GM21737 (cell line): ENCODE results near the gene ZFAND3.

Experiments used
- ATAC-seq: cut with Tn5 transposase; IDR thresholded peaks from one replicate; pipeline ENCODE4 v1.9.1; 2021; ENCODE audit warnings: mild to moderate bottlenecking, moderate library complexity; ENCODE audit not compliant: unreplicated experiment

The ZFAND3 gene

DNA sequence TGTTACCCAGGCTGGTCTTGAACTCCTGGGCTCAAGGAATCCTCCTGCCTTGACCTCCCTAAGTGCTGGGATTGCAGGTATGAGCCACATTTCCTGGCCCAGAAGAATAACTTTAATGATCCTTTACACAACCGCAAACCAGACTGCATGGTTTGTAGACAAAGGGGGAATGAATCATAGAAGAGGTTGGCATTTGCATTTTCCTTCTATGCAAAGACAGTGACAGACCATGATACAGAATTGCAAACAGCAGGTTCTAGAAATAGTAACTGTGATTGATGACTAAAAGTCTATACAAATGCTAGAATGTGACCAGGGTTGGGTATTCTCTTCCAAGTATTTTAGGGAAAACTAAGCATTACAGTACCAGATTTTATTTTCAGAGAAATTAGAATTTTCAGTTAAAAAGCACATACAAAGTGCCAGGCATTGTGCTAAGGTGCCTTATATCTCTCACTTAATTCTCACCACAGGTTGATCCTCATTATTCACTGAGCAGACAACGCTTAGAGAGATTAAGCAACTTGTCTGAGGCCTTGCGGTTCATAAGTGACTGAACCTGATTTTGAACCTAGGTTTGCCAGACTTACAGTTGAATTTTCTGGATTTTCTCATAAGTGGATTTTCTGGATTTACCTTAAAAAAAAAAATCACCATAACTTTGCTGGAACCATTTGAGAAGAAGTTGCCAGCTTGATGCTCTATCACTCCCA, 146.6 kb downstream of the ZFAND3 start:
- ATAC-seq, result no peak

DNA sequence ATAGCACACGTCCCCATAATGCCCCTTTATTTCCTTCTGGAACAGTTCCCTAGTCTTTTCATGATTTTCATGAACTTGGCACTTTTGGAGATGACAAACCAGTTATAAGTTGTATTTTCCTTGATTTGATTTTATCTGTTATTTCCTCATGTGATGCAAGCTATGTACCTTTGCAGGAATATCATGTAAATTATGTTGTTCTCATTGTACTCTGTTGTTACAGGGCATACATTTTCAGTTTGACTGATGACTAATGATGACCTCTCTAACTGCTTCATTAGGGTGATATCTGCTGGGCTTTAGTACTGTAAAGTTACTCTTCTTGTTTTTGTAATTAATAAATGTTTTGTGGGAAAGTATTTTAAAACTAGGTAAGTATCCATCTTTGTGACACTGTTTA, 147.3 kb downstream of the ZFAND3 start:
- no peak for ATAC-seq

DNA sequence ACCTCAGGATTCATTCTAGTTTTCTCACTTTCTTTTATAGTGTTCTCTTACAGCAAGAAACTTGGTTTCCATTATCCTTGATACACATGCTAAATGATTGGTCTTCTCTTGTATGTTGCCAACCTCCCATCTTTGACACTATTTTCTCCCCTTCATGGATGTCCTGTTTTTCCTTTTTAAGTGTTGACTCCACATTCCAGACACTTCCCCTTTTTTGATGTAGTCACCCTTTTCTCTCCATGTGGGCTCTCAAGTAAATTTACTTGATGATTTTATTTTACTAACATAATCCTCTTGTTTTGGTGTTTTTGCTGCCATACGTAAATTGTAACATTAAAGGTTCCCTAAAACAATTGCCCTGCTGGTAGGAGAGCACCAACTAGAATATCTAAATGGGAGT, 148.1 kb downstream of the ZFAND3 start:
- ATAC-seq, result no peak

DNA sequence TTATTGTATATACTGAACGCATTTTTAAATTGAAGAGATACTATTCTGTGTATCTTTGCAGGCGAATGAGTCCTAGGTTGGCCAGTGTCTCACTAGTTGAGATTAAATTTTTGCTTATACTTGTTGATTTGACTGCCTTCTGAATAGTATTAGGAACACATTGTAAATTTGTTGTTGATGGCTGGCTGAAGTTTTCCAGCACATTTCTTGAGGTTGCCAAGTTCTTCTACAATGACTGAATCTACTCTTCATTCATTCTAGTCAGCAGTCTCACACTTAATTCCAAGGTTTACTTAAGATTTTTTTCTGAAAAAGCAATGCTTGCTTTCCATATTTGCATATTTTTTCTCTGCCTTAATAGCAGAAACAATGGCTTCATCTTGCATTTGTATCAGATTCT, 151.7 kb downstream of the ZFAND3 start:
- ATAC-seq, result no peak

DNA sequence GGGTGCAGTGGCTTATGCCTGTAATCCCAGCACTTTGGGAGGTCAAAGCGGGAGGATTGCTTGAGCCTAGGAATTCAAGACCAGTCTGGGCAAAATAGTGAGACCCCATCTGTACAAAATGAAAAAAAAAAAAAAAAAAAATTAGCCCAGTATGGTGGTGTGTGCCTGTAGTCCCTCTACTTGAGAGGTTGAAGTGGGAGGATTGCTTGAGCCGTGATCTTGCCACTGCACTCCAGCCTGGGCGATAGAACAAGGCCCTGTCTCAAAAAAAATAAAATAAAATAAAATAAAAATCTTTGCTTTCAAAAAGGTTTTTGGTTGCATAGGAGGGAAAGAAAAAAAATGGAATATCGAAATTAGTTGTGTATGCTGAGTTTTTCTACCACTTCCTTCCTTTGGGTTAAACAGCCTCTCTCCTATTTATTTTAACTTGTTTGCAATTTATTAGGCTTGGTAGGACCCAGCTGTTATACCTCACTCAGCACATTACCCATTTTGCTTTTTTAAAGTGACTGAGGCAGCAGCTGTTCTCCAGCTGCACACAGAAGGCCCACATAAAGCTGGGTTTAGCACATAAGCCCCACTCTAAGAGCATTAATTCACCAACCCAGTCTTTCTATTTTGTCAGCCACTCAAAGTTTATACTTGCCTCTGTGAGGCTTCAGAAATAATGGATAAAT, 152.3 kb downstream of the ZFAND3 start:
- no peak for ATAC-seq

DNA sequence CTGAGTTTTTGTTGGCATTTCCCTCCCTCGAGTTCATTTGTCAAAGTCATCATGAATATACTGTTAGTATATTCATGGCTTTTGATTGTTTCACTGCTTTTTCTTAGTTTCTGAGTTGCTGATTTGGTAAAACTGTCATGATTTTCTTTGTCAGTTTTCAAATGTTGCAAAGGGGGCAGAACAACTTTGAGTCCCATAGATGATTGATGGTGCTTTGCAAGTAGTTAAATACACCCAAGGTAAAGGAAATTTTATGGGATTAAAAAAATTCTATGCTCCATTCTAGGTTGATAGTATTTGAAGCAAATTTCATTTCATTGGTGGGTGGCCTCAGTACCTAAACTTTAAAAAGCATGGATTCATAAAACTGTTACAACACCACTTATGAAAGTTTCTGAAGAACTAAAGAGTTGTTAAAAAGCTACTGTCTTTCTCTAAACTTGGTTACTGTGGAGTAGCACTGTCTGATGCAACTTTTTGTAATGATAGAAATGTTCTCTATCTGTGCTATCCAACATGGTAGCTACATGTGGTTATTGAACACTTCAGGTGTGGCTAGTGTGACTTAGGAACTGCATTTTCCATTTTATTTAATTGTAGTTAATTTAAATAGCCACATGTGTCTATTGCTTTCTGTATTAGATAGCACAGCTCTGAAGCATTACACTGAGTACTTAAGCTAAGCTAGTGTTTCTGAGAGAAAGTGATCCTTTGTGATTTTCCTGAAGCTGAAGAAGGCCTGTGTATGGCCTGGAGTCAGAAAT, 153.6 kb downstream of the ZFAND3 start:
- ATAC-seq, result no peak

DNA sequence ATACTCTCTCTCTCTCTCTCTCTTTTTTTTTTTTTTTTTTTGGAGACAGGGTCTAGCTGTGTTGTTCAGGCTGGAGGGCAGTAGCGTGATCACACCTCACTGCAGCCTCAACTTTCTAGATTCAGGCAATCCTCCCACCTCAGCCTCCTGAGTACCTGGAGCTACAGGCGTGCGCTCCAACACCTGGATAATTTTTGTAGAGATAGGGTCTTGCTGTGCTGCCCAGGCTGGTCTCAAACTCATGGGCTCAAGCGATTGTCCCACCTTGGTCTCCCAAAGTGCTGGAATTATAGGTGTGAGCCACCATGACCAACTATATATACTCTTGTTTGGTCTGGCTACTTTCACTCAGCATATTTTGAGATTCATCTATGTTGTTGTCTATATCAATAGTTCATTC, 154.9 kb downstream of the ZFAND3 start:
- no peak for ATAC-seq

DNA sequence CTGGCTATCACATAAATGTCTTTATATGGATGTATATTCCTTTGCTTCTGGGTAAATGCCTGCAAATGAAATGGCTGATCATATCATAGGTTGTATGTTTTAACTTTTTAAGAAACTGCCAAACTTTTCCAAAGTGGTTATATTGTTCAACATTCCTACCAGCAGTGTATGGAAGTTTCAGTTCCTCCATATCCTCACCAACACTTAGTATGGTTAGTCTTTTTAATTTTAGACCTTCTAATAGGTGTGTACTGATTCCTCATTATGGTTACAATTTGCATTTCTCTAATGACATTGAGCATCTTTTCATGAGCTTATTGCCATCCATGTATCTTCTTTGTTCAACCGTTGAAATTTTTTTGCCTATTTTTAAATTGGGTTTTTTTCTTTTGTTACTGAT, 155.4 kb downstream of the ZFAND3 start:
- ATAC-seq, result no peak

DNA sequence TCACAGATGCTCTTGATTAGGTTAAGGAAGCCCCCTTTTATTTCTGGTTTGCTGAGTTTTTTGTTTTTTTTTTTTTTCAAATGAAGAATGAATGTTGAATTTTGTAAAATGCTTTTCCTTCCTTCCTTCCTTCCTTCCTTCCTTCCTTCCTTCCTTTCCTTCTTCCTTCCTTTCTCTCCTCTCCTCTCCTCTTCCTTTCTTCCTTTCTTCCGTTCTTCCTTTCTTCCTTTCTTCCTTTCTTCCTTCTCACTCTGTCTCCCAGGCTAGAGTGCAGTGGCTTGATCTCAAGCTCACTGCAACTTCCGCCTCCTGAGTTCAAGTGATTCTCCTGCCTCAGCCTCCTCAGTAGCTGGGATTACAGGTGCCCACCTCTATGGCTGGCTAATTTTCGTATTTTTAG, 158.2 kb downstream of the ZFAND3 start:
- ATAC-seq, result no peak

DNA sequence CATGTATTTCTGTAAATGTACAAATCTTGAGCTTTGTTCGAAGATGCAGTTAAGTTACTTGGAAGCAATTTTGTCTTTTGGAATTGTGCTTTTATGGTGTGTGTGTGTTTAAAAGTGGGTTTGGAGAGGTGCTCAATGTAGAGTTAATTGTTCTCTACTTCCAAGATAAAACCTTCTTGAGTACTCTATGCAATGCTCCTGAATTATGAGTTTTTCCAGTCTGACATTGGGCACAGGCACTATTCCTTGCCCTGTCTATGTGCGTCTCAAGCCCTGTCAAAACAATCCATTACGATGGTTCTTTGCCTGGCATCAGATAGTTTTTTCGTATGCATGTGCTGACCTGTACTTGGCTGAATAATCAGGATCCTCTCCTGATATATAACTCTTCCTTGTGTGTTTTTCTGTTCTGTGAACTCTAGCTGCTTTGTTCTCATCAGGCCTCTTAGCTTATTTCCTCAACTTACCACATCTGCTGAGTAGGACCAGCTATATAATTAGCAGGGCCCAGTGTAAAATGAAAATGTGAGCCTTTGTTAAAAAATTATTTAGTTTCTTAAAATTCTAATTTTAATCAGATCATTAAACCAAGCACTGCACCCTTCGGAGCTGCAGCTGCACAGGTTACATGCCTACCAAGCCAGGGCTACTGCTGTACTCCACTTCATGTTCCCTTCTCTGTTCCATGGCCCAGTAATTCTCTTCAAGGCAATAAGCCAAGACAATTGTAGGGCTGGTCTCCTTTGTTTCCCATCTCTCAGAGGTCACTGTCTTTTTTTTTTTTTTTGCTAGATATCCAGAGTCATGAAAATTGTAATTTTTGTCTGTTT, 160.1 kb downstream of the ZFAND3 start:
- no peak for ATAC-seq

DNA sequence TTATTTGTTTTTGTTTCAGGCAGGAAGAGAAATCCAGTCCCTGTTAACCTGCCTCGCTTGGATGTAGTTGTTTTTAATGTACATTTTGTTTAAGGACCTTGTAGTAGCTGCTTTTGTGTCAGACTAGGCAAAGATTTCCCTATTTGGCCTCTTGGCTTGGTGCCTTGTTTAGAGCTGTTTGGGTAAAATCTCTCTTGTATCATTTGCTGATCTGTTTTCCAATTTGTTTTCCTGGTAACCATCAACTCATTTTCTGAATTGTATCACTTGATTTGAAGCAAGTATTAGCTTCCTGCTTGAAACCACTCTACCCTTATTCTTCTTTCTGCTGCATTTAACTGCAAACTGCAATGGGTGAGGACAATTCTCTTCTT, 160.7 kb downstream of the ZFAND3 start:
- ATAC-seq, result no peak

DNA sequence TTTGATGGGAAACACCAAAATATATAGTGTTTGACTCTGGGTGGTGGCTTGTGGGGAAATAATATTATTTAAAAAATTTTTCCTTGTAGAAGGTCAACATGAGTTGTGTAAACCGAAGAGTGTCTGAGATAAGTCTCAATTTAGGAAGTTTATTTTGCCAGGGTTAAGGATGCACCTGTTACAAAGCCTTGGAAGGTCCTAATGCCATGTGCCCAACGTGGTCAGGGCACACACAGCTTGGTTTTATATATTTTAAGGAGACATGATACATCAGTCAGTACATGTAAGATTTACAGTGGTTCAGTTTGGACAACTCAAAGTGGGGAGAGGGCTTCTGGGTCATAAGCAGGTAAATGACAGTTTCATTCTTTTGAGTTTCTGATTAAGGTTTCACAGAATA, 162.1 kb downstream of the ZFAND3 start:
- no peak for ATAC-seq

DNA sequence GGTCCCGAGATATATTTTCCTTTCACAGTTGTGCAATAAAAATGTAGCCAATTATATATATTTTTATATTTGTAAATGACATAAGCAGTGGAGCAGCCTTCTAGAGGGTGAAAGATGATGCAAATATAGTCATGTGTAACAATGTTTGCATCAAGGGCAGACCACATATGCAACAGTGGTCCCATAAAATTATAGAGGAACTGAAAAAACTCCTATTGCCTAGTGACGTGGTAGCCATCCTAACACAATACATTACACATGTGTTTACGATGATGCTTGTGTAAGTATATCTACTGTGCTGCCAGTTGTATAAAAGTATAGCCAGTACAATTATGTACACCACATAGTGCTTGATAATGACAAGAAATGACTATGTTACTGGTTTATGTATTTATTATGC, 162.8 kb downstream of the ZFAND3 start:
- ATAC-seq, result no peak

DNA sequence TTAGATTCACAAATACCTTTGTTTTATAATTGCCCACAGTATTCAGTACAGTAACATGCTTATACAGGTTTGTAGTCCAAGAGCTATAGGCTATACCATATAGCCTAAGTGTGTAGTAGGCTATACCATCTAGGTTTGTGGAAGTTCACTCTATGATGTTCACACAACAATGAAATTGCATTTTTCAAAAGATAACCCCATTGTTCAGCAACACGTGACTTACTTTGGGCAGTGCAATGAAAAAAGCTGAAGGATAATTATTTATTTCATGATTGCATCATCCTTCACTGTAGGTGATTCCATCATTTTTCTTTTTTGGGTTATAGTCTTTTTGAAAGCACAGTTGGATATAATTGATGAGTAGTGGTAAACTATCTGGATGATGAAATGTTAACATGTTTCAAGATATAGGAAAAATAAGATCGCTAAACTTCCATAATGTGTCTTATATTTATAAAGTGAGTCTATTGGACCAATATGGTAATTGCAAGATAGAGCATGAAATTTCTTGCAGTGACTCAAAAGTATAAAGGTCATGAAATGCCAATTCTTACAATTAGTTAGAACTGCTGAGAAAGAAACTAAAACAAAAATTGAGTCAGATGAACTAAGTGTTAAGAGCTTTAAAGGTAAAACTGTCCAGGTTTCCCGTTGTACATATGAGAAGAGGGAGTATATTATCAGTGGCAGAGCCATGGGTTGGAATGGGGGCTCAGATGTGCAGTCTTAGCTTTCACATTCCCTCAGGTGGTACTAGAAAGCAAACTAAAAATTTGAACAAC, 164.4 kb downstream of the ZFAND3 start:
- ATAC-seq, result no peak

DNA sequence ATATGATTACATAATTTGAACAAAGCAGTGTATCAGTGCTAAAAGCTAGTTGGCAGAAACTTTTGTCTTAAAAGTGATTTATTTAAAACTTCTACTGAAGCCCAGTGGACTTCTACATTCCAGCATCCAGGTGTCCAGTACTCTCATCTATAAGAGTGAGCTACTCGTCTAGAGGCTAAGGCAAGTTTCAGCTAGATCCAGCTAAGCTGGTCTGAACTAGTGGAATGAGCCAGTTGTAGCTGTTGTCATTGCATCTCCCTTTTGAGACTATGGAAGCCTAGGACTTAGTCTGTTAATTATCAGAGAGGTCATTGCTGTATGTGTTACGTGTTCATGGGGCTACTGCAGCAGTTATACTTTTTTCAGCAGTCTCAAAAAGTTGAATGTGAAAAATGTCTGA, 165.1 kb downstream of the ZFAND3 start:
- ATAC-seq, result no peak

DNA sequence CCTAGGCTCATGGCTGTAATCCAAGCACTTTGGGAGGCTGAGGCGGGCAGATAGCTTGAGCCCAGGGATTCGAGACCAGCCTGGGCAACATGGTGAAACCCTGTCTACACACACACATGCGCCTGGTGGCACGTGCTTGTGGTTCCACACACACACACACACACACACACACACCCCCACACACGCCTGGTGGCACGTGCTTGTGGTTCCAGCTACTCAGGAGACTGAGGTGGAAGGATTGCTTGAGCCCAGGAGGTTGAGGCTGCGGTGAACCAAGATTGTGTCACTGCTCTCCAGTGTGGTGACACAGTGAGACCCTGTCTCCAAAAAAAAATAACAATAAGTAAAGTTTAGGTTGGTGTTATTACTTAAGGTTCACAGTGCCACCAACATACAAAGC, 165.8 kb downstream of the ZFAND3 start:
- no peak for ATAC-seq

DNA sequence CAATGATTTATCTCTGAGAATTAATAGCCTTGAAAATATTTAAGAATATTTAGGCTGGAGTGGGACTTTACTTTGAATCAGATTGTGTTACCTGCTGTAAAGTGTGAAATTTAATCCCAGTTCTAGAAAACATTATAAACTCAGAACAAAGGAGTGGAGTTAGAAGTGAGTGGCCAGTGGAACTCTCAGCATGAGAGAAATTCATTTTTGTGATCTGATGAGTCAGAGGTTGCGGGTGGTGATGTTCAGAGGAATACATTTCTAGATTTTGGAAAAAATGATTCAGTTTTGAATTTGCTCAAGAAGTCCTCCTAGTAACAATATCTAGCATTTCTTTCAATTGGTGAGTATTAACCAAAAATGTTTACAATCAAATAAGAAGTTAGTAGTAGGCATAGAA, 167.5 kb downstream of the ZFAND3 start:
- no peak for ATAC-seq

DNA sequence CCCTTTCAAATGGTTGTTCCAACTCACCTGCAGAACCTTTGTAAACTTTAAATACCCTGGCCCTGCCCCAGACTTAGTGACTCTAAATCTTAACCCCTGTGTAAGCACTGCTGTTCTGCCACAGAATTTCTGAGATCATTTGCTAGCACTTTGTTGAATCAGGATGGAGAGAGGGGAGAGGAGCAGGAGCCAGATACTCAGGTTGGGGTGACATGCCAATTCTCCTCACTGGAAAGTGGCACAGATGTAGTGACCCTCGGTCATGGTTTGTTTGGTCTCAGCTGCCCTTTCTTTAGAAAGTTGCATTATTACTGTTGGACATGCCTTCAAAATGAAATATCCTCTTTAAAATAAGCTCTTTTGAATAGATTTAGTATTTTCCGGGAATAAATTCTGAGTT, 168.0 kb downstream of the ZFAND3 start:
- ATAC-seq, result no peak

DNA sequence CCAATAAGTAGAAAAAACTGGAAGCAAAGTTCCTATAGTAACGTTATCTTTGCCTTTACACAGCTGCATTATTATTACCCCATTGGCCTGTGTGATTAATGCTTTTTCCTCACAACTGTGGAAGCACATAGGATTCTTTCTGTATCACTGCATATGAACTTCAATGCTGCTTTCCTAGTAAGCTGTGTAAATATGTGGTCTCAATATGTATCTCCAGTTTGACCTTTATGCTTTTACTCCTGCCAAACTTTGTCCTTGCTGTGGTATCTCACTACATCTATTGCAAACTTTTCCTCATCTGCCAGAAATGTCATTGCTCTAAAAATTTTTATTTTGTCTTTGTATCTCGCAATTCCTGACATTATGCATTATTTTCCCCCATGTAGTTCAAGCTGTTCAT, 168.6 kb downstream of the ZFAND3 start:
- no peak for ATAC-seq

DNA sequence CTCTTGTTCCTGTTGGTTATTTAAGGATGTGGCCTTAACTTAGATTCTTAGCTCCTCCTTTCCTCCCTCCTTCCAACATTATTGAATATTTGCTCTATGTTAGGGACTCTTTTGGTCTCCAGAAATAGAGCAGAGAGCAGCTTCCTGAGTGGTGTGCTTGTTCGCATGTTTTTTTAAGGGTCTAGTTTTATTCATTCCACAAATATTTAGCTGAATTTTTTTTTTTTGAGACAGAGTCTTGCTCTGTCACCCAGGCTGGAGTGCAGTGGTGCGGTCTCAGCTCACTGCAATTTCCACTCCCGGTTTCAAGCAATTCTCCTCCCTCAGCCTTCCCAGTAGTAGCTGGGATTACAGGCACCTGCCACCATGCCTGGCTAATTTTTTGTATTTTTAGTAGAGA, 169.2 kb downstream of the ZFAND3 start:
- no peak for ATAC-seq
